HL-60 (cell line): ENCODE data around the gene NFIA.

ENCODE experiments used
- GABPA ChIP-seq: IDR thresholded peaks from 2 replicates; pipeline ENCODE4 v1.6.1; 2012; ENCODE audit warnings: low read depth
- POLR2AphosphoS5 ChIP-seq: IDR thresholded peaks from 2 replicates; pipeline ENCODE4 v1.6.1; 2012; ENCODE audit warnings: low read depth
- SPI1 ChIP-seq: IDR thresholded peaks from 2 replicates; pipeline ENCODE4 v1.6.1; 2012; ENCODE audit warnings: low read depth, mild to moderate bottlenecking, borderline replicate concordance
- TF ChIP-seq, protein P1 (sequence below): IDR thresholded peaks from one replicate; pipeline ENCODE4 v1.5.1; 2011; ENCODE audit warnings: low read length, control low read depth, inconsistent platforms; ENCODE audit not compliant: insufficient read depth
- TF ChIP-seq, protein P2 (sequence below): IDR thresholded peaks from 2 replicates; pipeline ENCODE4 v1.6.1; 2012; ENCODE audit warnings: low read depth; ENCODE audit not compliant: insufficient replicate concordance

DNA sequence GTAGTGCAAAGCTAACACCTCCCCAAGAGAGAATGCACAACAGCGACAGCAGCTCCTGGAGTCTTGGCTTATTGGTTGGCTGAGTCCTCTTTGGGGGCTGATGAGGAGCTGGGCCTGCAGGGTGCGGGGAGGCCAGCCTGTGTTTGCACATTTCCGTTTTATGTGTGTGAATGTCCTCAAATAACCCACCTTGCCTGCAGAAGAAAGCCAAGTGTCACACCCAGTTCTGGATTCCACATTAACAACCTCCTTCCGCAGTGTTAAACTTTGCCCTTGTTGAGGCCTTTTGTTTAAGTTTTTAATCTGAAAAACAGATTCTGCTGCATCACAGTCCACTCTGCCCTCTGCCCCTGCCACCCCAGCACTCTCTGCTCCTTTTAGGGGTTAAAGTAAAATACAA lies 368.1 kb downstream of the NFIA start:
- TF ChIP-seq GABPA = no peak
- TF ChIP-seq, protein P1, sequence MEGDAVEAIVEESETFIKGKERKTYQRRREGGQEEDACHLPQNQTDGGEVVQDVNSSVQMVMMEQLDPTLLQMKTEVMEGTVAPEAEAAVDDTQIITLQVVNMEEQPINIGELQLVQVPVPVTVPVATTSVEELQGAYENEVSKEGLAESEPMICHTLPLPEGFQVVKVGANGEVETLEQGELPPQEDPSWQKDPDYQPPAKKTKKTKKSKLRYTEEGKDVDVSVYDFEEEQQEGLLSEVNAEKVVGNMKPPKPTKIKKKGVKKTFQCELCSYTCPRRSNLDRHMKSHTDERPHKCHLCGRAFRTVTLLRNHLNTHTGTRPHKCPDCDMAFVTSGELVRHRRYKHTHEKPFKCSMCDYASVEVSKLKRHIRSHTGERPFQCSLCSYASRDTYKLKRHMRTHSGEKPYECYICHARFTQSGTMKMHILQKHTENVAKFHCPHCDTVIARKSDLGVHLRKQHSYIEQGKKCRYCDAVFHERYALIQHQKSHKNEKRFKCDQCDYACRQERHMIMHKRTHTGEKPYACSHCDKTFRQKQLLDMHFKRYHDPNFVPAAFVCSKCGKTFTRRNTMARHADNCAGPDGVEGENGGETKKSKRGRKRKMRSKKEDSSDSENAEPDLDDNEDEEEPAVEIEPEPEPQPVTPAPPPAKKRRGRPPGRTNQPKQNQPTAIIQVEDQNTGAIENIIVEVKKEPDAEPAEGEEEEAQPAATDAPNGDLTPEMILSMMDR = no peak
- no peak for TF ChIP-seq POLR2AphosphoS5
- TF ChIP-seq, protein P2, sequence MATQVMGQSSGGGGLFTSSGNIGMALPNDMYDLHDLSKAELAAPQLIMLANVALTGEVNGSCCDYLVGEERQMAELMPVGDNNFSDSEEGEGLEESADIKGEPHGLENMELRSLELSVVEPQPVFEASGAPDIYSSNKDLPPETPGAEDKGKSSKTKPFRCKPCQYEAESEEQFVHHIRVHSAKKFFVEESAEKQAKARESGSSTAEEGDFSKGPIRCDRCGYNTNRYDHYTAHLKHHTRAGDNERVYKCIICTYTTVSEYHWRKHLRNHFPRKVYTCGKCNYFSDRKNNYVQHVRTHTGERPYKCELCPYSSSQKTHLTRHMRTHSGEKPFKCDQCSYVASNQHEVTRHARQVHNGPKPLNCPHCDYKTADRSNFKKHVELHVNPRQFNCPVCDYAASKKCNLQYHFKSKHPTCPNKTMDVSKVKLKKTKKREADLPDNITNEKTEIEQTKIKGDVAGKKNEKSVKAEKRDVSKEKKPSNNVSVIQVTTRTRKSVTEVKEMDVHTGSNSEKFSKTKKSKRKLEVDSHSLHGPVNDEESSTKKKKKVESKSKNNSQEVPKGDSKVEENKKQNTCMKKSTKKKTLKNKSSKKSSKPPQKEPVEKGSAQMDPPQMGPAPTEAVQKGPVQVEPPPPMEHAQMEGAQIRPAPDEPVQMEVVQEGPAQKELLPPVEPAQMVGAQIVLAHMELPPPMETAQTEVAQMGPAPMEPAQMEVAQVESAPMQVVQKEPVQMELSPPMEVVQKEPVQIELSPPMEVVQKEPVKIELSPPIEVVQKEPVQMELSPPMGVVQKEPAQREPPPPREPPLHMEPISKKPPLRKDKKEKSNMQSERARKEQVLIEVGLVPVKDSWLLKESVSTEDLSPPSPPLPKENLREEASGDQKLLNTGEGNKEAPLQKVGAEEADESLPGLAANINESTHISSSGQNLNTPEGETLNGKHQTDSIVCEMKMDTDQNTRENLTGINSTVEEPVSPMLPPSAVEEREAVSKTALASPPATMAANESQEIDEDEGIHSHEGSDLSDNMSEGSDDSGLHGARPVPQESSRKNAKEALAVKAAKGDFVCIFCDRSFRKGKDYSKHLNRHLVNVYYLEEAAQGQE = no peak
- TF ChIP-seq SPI1 = no peak
